LNCAP (cell line): Measurements from ENCODE around the gene RHBDL3.

Experiments
- CTCF ChIP-seq: fragments of 450-650 bp; IDR thresholded peaks from 2 replicates; pipeline ENCODE4 v1.5.1; 2017; ENCODE audit warnings: mild to moderate bottlenecking

The RHBDL3 gene

GRCh38 chr17:32265192-32265923, at the start of gene RHBDL3:
RHBDL3 (plus strand) TSS chr17:32265832; CDS start chr17:32266190, 358 bp downstream.
- TF ChIP-seq CTCF: no peak

- no peak for TF ChIP-seq CTCF
Measured at GRCh38 chr17:32222621-32223020, 43.0 kb upstream of the RHBDL3 start.

- TF ChIP-seq CTCF: no peak
Measured at GRCh38 chr17:32223703-32224102, 41.9 kb upstream of the RHBDL3 start.

GRCh38 chr17:32226886-32227285, 38.7 kb upstream of the RHBDL3 start:
- no peak for TF ChIP-seq CTCF

- no peak for TF ChIP-seq CTCF
Measured at GRCh38 chr17:32227910-32228309, 37.7 kb upstream of the RHBDL3 start.

GRCh38 chr17:32235588-32235987, 30.0 kb upstream of the RHBDL3 start:
- no peak for TF ChIP-seq CTCF

GRCh38 chr17:32239456-32239855, 26.2 kb upstream of the RHBDL3 start:
- TF ChIP-seq CTCF: no peak

GRCh38 chr17:32240750-32241149, 24.9 kb upstream of the RHBDL3 start:
- TF ChIP-seq CTCF: peak; percentile 24; the same call in 1 of the 2 replicates
